Measurements from ENCODE around the gene CDHR2.
A peak's percentile ranks its signal among the peaks of the same experiment; 100 is the strongest.
"Not testable (repeated sequence)": the region's sequence is repeated elsewhere in the genome, so short reads cannot be mapped to it uniquely, and the experiment has no call there.

CDHR2 gene

GRCh38 chr5:176540956-176541337 lies 8.2 kb upstream of the CDHR2 start:
- peak in 1 of 2 donors; percentile 27 for DNase-seq (ENCODE audit: low read depth in 2 of 2)

- DNase-seq (ENCODE audit: low read depth in 2 of 2) = peak; percentile 48 to 62
These were observed 7.6 kb upstream of the CDHR2 start for GRCh38 chr5:176541338-176542134.

GRCh38 chr5:176542135-176542595 lies 7.0 kb upstream of the CDHR2 start:
- peak in 1 of 2 donors; percentile 49 for DNase-seq (ENCODE audit: low read depth in 2 of 2)

- DNase-seq (ENCODE audit: low read depth in 2 of 2) = peak in 1 of 2 donors; percentile 24
These were observed 6.3 kb upstream of the CDHR2 start for GRCh38 chr5:176542596-176543427.

- DNase-seq (ENCODE audit: low read depth in 2 of 2) = peak in 1 of 2 donors; percentile 65
These were observed 5.5 kb upstream of the CDHR2 start for GRCh38 chr5:176543428-176544182.

GRCh38 chr5:176545388-176545736 lies 3.8 kb upstream of the CDHR2 start:
- DNase-seq (ENCODE audit: low read depth in 2 of 2) = no peak

- no peak for DNase-seq (ENCODE audit: low read depth in 2 of 2)
These were observed 3.2 kb upstream of the CDHR2 start for GRCh38 chr5:176545737-176546509.

- DNase-seq (ENCODE audit: low read depth in 2 of 2) = no peak
These were observed 1.3 kb upstream of the CDHR2 start for GRCh38 chr5:176547802-176548201.

- no peak for DNase-seq (ENCODE audit: low read depth in 2 of 2)
These were observed 729 bp downstream of the CDHR2 start for GRCh38 chr5:176549871-176550270.

GRCh38 chr5:176550275-176550831 lies 1.2 kb downstream of the CDHR2 start:
- no peak for DNase-seq (ENCODE audit: low read depth in 2 of 2)

- not testable (repeated sequence) for DNase-seq (ENCODE audit: low read depth in 2 of 2)
These were observed 1.8 kb downstream of the CDHR2 start for GRCh38 chr5:176550937-176551336.

GRCh38 chr5:176552332-176552869 lies 3.3 kb downstream of the CDHR2 start:
- no peak for DNase-seq (ENCODE audit: low read depth in 2 of 2)

- DNase-seq (ENCODE audit: low read depth in 2 of 2) = no peak
These were observed 4.3 kb downstream of the CDHR2 start for GRCh38 chr5:176553260-176554085.

- DNase-seq (ENCODE audit: low read depth in 2 of 2) = no peak
These were observed 8.7 kb downstream of the CDHR2 start for GRCh38 chr5:176557846-176558245.

GRCh38 chr5:176559683-176560082 lies 10.5 kb downstream of the CDHR2 start:
- DNase-seq (ENCODE audit: low read depth in 2 of 2) = no peak

GRCh38 chr5:176560364-176560763 lies 11.2 kb downstream of the CDHR2 start:
- peak in 1 of 2 donors; percentile 39 for DNase-seq (ENCODE audit: low read depth in 2 of 2)

GRCh38 chr5:176561259-176561658 lies 12.1 kb downstream of the CDHR2 start:
- no peak for DNase-seq (ENCODE audit: low read depth in 2 of 2)

GRCh38 chr5:176562189-176562588 lies 13.0 kb downstream of the CDHR2 start:
- no peak for DNase-seq (ENCODE audit: low read depth in 2 of 2)

GRCh38 chr5:176564002-176564401 lies 14.9 kb downstream of the CDHR2 start:
- no peak for DNase-seq (ENCODE audit: low read depth in 2 of 2)

- DNase-seq (ENCODE audit: low read depth in 2 of 2) = no peak
These were observed 16.7 kb downstream of the CDHR2 start for GRCh38 chr5:176565760-176566288.
